ENCODE measurements around the gene ARMC9. TPM values are rescaled to one million over a fixed set of nuclear protein-coding genes. Genes with fewer than 3 reads are reported as not detected.

Gene ARMC9
- total RNA-seq, 1 experiment from 2014 or later = 3.3 TPM

- Mint-ChIP-seq H3K4me3 (ENCODE audit: unreplicated experiment) (no peak overlapping the region), H3K4me1 (ENCODE audit: low read depth, unreplicated experiment) (no peaks in the 10 kb centered on the region), H3K27ac (ENCODE audit: unreplicated experiment) (no peak overlapping the region), H3K9me3 (ENCODE audit: unreplicated experiment) (no peaks in the 10 kb centered on the region), H3K27me3 (ENCODE audit: insufficient read depth, unreplicated experiment) (no peaks in the 10 kb centered on the region), H3K36me3 (ENCODE audit: insufficient read depth, unreplicated experiment) (no peaks in the 10 kb centered on the region)
- CTCF ChIA-PET = no interaction called here
- no peak for TF ChIP-seq CTCF (IDR thresholded peaks at IDR 0.05; ENCODE audit: insufficient read depth in 1 of 2, low read depth in 1 of 2, low read length in 1 of 2, severe bottlenecking in 1 of 2, unreplicated experiment in 1 of 2)
- no TSS peak for BruUV-seq (replicated peaks)
- Histone ChIP-seq H3K4me3 (ENCODE audit: low read depth, low read length) (no peak overlapping the region), H3K27me3 (replicated peaks; ENCODE audit: control insufficient read depth, insufficient read depth, low read length) (no peaks in the 10 kb centered on the region), H3K9me3 (no peaks in the 10 kb centered on the region), H3K4me1 (no peaks in the 10 kb centered on the region), H3K36me3 (ENCODE audit: control insufficient read depth, insufficient read depth, low read length) (no peaks in the 10 kb centered on the region)
- POLR2A ChIA-PET = no interaction called here
- intact Hi-C loops (cut with micrococcal nuclease; ENCODE audit: unreplicated experiment) = no loop called here
- no peak for DNase-seq
Observed at GRCh38 chr2:231212329-231212845, 14.0 kb downstream of the ARMC9 start.

GRCh38 chr2:231213931-231214642, 15.7 kb downstream of the ARMC9 start:
- H3K36me3 ChIP-seq (ENCODE audit: control insufficient read depth, insufficient read depth, low read length) = no peaks in the 10 kb centered on the region
- no peak overlapping the region for H3K27ac Mint-ChIP-seq (ENCODE audit: unreplicated experiment)
- no peak for DNase-seq
- H3K4me1 ChIP-seq = no peaks in the 10 kb centered on the region
- no peaks in the 10 kb centered on the region for H3K27me3 Mint-ChIP-seq (ENCODE audit: insufficient read depth, unreplicated experiment)
- TF ChIP-seq CTCF (IDR thresholded peaks at IDR 0.05; ENCODE audit: insufficient read depth in 1 of 2, low read depth in 1 of 2, low read length in 1 of 2, severe bottlenecking in 1 of 2, unreplicated experiment in 1 of 2) = no peak
- no peaks in the 10 kb centered on the region for H3K9me3 ChIP-seq
- POLR2A ChIA-PET = no interaction called here
- no peaks in the 10 kb centered on the region for H3K4me1 Mint-ChIP-seq (ENCODE audit: low read depth, unreplicated experiment)
- H3K4me3 ChIP-seq (ENCODE audit: low read depth, low read length) = no peak overlapping the region
- BruUV-seq (replicated peaks) = no TSS peak
- intact Hi-C loops (cut with micrococcal nuclease; ENCODE audit: unreplicated experiment) = no loop called here
- CTCF ChIA-PET = no interaction called here
- peaks cover 3% of the 10 kb centered on the region for H3K36me3 Mint-ChIP-seq (ENCODE audit: insufficient read depth, unreplicated experiment)
- H3K27me3 ChIP-seq (replicated peaks; ENCODE audit: control insufficient read depth, insufficient read depth, low read length) = no peaks in the 10 kb centered on the region
- no peaks in the 10 kb centered on the region for H3K9me3 Mint-ChIP-seq (ENCODE audit: unreplicated experiment)
- H3K4me3 Mint-ChIP-seq (ENCODE audit: unreplicated experiment) = no peak overlapping the region

GRCh38 chr2:231218366-231218765, 19.9 kb downstream of the ARMC9 start:
- peaks cover 6% of the 10 kb centered on the region for H3K36me3 Mint-ChIP-seq (ENCODE audit: insufficient read depth, unreplicated experiment)
- H3K36me3 ChIP-seq (ENCODE audit: control insufficient read depth, insufficient read depth, low read length) = no peaks in the 10 kb centered on the region

More at GRCh38 chr2:231218366-231218765, 19.9 kb downstream of the ARMC9 start:
- Mint-ChIP-seq H3K27me3 (ENCODE audit: insufficient read depth, unreplicated experiment) (no peaks in the 10 kb centered on the region), H3K27ac (ENCODE audit: unreplicated experiment) (no peak overlapping the region), H3K9me3 (ENCODE audit: unreplicated experiment) (no peaks in the 10 kb centered on the region), H3K4me3 (ENCODE audit: unreplicated experiment) (no peak overlapping the region), H3K4me1 (ENCODE audit: low read depth, unreplicated experiment) (peaks cover under 1% of the 10 kb centered on the region)
- Histone ChIP-seq H3K9me3 (no peaks in the 10 kb centered on the region), H3K27me3 (replicated peaks; ENCODE audit: control insufficient read depth, insufficient read depth, low read length) (no peaks in the 10 kb centered on the region), H3K4me1 (no peaks in the 10 kb centered on the region), H3K4me3 (ENCODE audit: low read depth, low read length) (no peak overlapping the region)
- no TSS peak for BruUV-seq (replicated peaks)
- POLR2A ChIA-PET = no interaction called here
- no peak for DNase-seq
- intact Hi-C loops (cut with micrococcal nuclease; ENCODE audit: unreplicated experiment) = no loop called here
- no peak for TF ChIP-seq CTCF (IDR thresholded peaks at IDR 0.05; ENCODE audit: insufficient read depth in 1 of 2, low read depth in 1 of 2, low read length in 1 of 2, severe bottlenecking in 1 of 2, unreplicated experiment in 1 of 2)
- CTCF ChIA-PET = no interaction called here
